WTC11 (cell line): ENCODE measurements around the gene PPP1R14C. TPM values are rescaled to one million over a fixed set of nuclear protein-coding genes. Genes with fewer than 3 reads are reported as not detected.

Experiments
- ATAC-seq: fragments of 200-7000 bp; cut with Tn5 transposase; 2 replicates; pipeline ENCODE4 v1.10.0; 2021; ENCODE audit warnings: mild to moderate bottlenecking, moderate library complexity
- CTCF ChIA-PET: fragments of 300-600 bp; sonication (Branson Sonifier 250); formaldehyde crosslinking; loops from one replicate; lab custom pipeline; 2021; ENCODE audit warnings: antibody characterized with exemption; lab: Charles Lee
- POLR2A ChIA-PET: fragments of 350-600 bp; sonication (Branson Sonifier 250); formaldehyde crosslinking; loops from one replicate; lab custom pipeline; 2021; ENCODE audit warnings: antibody characterized with exemption; lab: Charles Lee
- DNase-seq: peaks from one replicate; pipeline ENCODE4 v3.0.0; 2021; ENCODE audit warnings: low spot score
- H3K27ac Mint-ChIP-seq: 2 replicates; pipeline ENCODE4 v1.8.0; 2021; ENCODE audit warnings: mixed read lengths
- H3K27me3 Mint-ChIP-seq: 2 replicates; pipeline ENCODE4 v1.8.0; 2021; ENCODE audit warnings: low read depth, mild to moderate bottlenecking, moderate library complexity, mixed read lengths
- H3K36me3 Mint-ChIP-seq: 2 replicates; pipeline ENCODE4 v1.8.0; 2021; ENCODE audit warnings: mixed read lengths
- H3K4me1 Mint-ChIP-seq: 2 replicates; pipeline ENCODE4 v1.8.0; 2022; ENCODE audit warnings: mixed read lengths
- H3K4me3 Mint-ChIP-seq: 2 replicates; pipeline ENCODE4 v1.8.0; 2021; ENCODE audit warnings: mild to moderate bottlenecking, moderate library complexity, mixed read lengths
- H3K9me3 Mint-ChIP-seq: 2 replicates; pipeline ENCODE4 v1.8.0; 2021; ENCODE audit warnings: mixed read lengths
- ELF4 ChIP-seq: sonication (generic); formaldehyde crosslinking; IDR thresholded peaks from 2 replicates; pipeline ENCODE4 v1.8.1; 2022; ENCODE audit warnings: low read depth, mild to moderate bottlenecking, moderate library complexity, missing genetic modification reagents
- JUN ChIP-seq: sonication (generic); formaldehyde crosslinking; IDR thresholded peaks from 2 replicates; pipeline ENCODE4 v1.8.0; 2023; ENCODE audit warnings: mild to moderate bottlenecking, missing genetic modification reagents
- NFATC4 ChIP-seq: fragments of 250-450 bp; sonication (Bioruptor Pico); IDR thresholded peaks from 2 replicates; pipeline ENCODE4 v1.9.0; 2021; ENCODE audit warnings: mild to moderate bottlenecking
- NR1H2 ChIP-seq: sonication (generic); formaldehyde crosslinking; IDR thresholded peaks from 2 replicates; pipeline ENCODE4 v1.9.0; 2021; ENCODE audit warnings: mild to moderate bottlenecking, moderate library complexity, missing genetic modification reagents
- RORB ChIP-seq: fragments of 250-450 bp; sonication (Bioruptor Pico); IDR thresholded peaks from 2 replicates; pipeline ENCODE4 v1.9.0; 2021; ENCODE audit warnings: mild to moderate bottlenecking
- SMAD3 ChIP-seq: sonication (generic); formaldehyde crosslinking; IDR thresholded peaks from 2 replicates; pipeline ENCODE4 v1.8.0; 2022; ENCODE audit warnings: missing genetic modification reagents, mild to moderate bottlenecking, borderline replicate concordance
- TEAD4 ChIP-seq: sonication (generic); formaldehyde crosslinking; IDR thresholded peaks from 2 replicates; pipeline ENCODE4 v1.8.0; 2022; ENCODE audit warnings: mild to moderate bottlenecking, missing genetic modification reagents
- ZNF232 ChIP-seq: sonication (generic); formaldehyde crosslinking; IDR thresholded peaks from 2 replicates; pipeline ENCODE4 v1.8.0; 2022; ENCODE audit warnings: mild to moderate bottlenecking, missing genetic modification reagents
- ZNF671 ChIP-seq: fragments of 250-450 bp; sonication (Bioruptor Pico); IDR thresholded peaks from 2 replicates; pipeline ENCODE4 v1.8.0; 2021; ENCODE audit warnings: mild to moderate bottlenecking
- total RNA-seq: library from RNA; stranded (reverse); gene quantifications from 3 replicates; pipeline ENCODE4 v1.2.3, GENCODE V29; 2021
- TF ChIP-seq, protein P1 (sequence below): sonication (generic); formaldehyde crosslinking; IDR thresholded peaks from 2 replicates; pipeline ENCODE4 v1.8.0; 2023; ENCODE audit warnings: missing genetic modification reagents, mild to moderate bottlenecking, borderline replicate concordance
- TF ChIP-seq, protein P2 (sequence below): sonication (generic); formaldehyde crosslinking; IDR thresholded peaks from 2 replicates; pipeline ENCODE4 v1.8.1; 2023; ENCODE audit warnings: mild to moderate bottlenecking, missing genetic modification reagents, moderate library complexity
- TF ChIP-seq, protein P3 (sequence below): sonication (generic); formaldehyde crosslinking; IDR thresholded peaks from 2 replicates; pipeline ENCODE4 v1.8.0; 2022; ENCODE audit warnings: mild to moderate bottlenecking, missing genetic modification reagents
- TF ChIP-seq, protein P4 (sequence below): sonication (generic); formaldehyde crosslinking; IDR thresholded peaks from 2 replicates; pipeline ENCODE4 v1.8.0; 2023; ENCODE audit warnings: missing genetic modification reagents
- TF ChIP-seq, protein P5 (sequence below): sonication (generic); formaldehyde crosslinking; IDR thresholded peaks from 2 replicates; pipeline ENCODE4 v1.8.1; 2023; ENCODE audit warnings: mild to moderate bottlenecking, missing genetic modification reagents, borderline replicate concordance
- TF ChIP-seq, protein P6 (sequence below): fragments of 250-450 bp; sonication (Bioruptor Pico); IDR thresholded peaks from 2 replicates; pipeline ENCODE4 v1.9.0; 2021; ENCODE audit warnings: moderate library complexity, mild to moderate bottlenecking, inconsistent platforms, borderline replicate concordance

The PPP1R14C gene
- total RNA-seq, 1 experiment from 2014 or later = 1.1 TPM

DNA sequence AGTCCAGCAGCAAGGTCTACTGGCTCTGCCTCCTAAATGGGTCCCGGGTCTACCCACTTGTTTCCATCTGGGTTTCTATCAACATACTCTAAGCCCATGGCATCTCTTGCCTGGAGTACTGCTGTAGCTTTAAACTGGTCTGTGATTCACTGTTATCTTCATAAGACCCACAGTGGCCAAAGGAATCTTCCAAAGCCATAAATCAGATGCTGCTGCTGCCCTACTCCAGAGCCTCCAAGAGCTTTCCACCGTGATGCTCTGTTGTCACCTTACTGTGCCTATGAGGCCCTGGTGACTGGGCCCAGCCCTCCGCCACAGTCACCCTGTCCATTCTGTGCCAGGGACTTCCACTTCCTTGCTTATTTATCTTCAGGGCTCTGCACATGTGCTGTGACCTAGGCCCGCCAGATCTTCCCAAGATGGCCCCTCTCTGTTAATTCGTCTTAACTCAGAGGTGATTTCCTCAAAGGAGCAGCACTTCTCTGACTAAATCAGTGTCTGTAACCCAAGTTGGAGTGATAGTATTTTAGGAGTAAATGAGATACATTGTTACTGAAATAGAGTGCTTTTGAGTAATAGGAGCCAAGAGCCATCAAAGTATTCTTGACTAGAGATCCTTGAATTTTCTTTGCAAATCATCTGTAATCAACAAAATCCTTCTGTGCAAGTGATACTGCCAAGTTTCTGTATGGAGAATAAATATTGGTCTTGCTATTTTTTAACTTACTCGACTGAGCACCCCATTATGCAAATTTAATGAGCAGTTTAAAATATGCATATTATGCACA is 102.5 kb downstream of the PPP1R14C start:
- ChIA-PET CTCF (no interaction called here), POLR2A (no interaction called here)
- Mint-ChIP-seq H3K27ac (no peak overlapping the region; the same call in 1 of the 2 replicates), H3K36me3 (peaks cover 8% of the 10 kb centered on the region), H3K9me3 (peaks cover 32% of the 10 kb centered on the region), H3K27me3 (no peaks in the 10 kb centered on the region; the same call in 1 of the 2 replicates), H3K4me3 (no peak overlapping the region), H3K4me1 (peaks cover 2% of the 10 kb centered on the region)
- TF ChIP-seq SMAD3 (CRISPR knock-in tag) (no peak), RORB (no peak), NFATC4 (no peak)
- TF ChIP-seq, protein P1, sequence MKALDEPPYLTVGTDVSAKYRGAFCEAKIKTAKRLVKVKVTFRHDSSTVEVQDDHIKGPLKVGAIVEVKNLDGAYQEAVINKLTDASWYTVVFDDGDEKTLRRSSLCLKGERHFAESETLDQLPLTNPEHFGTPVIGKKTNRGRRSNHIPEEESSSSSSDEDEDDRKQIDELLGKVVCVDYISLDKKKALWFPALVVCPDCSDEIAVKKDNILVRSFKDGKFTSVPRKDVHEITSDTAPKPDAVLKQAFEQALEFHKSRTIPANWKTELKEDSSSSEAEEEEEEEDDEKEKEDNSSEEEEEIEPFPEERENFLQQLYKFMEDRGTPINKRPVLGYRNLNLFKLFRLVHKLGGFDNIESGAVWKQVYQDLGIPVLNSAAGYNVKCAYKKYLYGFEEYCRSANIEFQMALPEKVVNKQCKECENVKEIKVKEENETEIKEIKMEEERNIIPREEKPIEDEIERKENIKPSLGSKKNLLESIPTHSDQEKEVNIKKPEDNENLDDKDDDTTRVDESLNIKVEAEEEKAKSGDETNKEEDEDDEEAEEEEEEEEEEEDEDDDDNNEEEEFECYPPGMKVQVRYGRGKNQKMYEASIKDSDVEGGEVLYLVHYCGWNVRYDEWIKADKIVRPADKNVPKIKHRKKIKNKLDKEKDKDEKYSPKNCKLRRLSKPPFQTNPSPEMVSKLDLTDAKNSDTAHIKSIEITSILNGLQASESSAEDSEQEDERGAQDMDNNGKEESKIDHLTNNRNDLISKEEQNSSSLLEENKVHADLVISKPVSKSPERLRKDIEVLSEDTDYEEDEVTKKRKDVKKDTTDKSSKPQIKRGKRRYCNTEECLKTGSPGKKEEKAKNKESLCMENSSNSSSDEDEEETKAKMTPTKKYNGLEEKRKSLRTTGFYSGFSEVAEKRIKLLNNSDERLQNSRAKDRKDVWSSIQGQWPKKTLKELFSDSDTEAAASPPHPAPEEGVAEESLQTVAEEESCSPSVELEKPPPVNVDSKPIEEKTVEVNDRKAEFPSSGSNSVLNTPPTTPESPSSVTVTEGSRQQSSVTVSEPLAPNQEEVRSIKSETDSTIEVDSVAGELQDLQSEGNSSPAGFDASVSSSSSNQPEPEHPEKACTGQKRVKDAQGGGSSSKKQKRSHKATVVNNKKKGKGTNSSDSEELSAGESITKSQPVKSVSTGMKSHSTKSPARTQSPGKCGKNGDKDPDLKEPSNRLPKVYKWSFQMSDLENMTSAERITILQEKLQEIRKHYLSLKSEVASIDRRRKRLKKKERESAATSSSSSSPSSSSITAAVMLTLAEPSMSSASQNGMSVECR (CRISPR knock-in tag) = no peak
- TF ChIP-seq, protein P2, sequence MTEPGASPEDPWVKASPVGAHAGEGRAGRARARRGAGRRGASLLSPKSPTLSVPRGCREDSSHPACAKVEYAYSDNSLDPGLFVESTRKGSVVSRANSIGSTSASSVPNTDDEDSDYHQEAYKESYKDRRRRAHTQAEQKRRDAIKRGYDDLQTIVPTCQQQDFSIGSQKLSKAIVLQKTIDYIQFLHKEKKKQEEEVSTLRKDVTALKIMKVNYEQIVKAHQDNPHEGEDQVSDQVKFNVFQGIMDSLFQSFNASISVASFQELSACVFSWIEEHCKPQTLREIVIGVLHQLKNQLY (CRISPR knock-in tag) = no peak
- TF ChIP-seq, protein P3, sequence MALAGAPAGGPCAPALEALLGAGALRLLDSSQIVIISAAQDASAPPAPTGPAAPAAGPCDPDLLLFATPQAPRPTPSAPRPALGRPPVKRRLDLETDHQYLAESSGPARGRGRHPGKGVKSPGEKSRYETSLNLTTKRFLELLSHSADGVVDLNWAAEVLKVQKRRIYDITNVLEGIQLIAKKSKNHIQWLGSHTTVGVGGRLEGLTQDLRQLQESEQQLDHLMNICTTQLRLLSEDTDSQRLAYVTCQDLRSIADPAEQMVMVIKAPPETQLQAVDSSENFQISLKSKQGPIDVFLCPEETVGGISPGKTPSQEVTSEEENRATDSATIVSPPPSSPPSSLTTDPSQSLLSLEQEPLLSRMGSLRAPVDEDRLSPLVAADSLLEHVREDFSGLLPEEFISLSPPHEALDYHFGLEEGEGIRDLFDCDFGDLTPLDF (CRISPR knock-in tag) = no peak
- DNase-seq (no peak), ATAC-seq (no peak)

DNA sequence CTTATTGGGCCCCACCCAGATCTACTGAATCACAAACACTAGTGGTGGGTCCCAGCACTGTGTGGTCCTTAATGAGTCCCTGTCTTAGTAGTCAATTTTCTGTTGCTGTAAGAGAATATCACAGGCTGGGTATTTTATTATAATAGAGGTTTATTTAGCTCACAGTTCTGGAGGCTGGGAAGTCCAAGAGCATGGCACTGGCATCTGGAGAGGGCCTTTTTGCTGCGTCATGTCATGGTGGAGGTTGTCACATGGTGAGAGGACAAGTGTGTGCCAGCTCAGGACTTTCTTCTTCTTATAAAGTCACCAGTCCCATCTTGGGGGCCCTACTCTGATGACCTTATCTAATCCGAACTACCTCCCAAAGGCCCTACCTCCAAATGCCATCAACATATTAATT is 105.0 kb downstream of the PPP1R14C start:
- POLR2A ChIA-PET = no interaction called here
- Mint-ChIP-seq H3K4me1 (peaks cover 13% of the 10 kb centered on the region), H3K4me3 (no peak overlapping the region), H3K9me3 (peaks cover 39% of the 10 kb centered on the region), H3K27me3 (peaks cover 6% of the 10 kb centered on the region; the same call in 1 of the 2 replicates), H3K36me3 (peaks cover 8% of the 10 kb centered on the region), H3K27ac (no peak overlapping the region)
- CTCF ChIA-PET = no interaction called here
- ATAC-seq = no peak
- TF ChIP-seq SMAD3 (CRISPR knock-in tag) = no peak
- TF ChIP-seq, all 79 proteins: peak for 0
- no peak for DNase-seq

DNA sequence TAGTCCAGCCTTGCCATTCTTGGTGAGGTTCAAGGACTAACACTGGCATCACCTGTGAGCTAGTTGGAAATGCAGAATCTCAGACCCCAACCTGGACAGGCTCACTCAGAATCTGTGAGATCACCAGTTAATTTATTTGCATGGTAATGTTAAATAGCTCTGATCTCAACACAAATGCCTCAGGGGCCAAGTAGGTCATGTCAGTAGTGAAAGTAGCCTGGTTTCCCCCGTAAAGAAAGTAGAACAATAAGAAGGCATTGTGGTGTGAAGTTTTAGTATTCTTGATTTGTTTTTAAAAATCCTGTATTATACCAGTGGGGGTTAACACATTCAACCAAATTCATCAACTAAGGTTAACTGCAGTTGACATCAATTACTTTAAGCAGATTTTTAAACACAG is 105.5 kb downstream of the PPP1R14C start:
- no peak overlapping the region for H3K4me3 Mint-ChIP-seq
- peaks cover 8% of the 10 kb centered on the region for H3K36me3 Mint-ChIP-seq
- H3K27ac Mint-ChIP-seq = no peak overlapping the region
- no peak for DNase-seq
- TF ChIP-seq ZNF671 (CRISPR knock-in tag) (no peak), NR1H2 (CRISPR knock-in tag) (no peak)
- TF ChIP-seq, protein P4, sequence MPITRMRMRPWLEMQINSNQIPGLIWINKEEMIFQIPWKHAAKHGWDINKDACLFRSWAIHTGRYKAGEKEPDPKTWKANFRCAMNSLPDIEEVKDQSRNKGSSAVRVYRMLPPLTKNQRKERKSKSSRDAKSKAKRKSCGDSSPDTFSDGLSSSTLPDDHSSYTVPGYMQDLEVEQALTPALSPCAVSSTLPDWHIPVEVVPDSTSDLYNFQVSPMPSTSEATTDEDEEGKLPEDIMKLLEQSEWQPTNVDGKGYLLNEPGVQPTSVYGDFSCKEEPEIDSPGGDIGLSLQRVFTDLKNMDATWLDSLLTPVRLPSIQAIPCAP = no peak
- TF ChIP-seq, all 79 proteins: peak for 0
- Mint-ChIP-seq H3K9me3 (peaks cover 39% of the 10 kb centered on the region), H3K4me1 (peaks cover 13% of the 10 kb centered on the region), H3K27me3 (peaks cover 9% of the 10 kb centered on the region; the same call in 1 of the 2 replicates)
- POLR2A ChIA-PET = no interaction called here
- no peak for ATAC-seq
- CTCF ChIA-PET = no interaction called here

DNA sequence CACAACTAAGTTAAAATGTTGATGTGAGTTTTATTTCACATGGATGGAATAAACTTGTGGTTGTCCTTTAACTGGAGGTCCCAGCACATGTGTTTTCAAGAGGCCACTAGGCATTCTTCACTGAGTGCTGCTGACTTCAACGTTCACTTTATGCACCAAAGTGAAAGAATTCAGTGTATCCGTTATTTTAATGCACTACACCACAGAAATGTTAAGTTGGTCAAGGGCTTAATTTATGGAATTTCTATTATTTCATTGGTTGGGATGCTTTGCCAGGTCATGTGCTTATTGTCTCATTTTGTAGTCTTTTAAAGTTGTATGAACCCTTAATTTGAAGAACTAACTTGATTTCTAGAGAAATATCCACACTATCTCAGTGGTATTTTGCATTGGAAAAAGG is 106.4 kb downstream of the PPP1R14C start:
- peaks cover 8% of the 10 kb centered on the region for H3K36me3 Mint-ChIP-seq
- H3K4me3 Mint-ChIP-seq = no peak overlapping the region
- TF ChIP-seq, protein P5, sequence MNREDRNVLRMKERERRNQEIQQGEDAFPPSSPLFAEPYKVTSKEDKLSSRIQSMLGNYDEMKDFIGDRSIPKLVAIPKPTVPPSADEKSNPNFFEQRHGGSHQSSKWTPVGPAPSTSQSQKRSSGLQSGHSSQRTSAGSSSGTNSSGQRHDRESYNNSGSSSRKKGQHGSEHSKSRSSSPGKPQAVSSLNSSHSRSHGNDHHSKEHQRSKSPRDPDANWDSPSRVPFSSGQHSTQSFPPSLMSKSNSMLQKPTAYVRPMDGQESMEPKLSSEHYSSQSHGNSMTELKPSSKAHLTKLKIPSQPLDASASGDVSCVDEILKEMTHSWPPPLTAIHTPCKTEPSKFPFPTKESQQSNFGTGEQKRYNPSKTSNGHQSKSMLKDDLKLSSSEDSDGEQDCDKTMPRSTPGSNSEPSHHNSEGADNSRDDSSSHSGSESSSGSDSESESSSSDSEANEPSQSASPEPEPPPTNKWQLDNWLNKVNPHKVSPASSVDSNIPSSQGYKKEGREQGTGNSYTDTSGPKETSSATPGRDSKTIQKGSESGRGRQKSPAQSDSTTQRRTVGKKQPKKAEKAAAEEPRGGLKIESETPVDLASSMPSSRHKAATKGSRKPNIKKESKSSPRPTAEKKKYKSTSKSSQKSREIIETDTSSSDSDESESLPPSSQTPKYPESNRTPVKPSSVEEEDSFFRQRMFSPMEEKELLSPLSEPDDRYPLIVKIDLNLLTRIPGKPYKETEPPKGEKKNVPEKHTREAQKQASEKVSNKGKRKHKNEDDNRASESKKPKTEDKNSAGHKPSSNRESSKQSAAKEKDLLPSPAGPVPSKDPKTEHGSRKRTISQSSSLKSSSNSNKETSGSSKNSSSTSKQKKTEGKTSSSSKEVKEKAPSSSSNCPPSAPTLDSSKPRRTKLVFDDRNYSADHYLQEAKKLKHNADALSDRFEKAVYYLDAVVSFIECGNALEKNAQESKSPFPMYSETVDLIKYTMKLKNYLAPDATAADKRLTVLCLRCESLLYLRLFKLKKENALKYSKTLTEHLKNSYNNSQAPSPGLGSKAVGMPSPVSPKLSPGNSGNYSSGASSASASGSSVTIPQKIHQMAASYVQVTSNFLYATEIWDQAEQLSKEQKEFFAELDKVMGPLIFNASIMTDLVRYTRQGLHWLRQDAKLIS (CRISPR knock-in tag) = no peak
- TF ChIP-seq TEAD4 (CRISPR knock-in tag) = no peak
- TF ChIP-seq ELF4 (CRISPR knock-in tag) = no peak
- no peak for TF ChIP-seq ZNF232
- TF ChIP-seq, protein P6, sequence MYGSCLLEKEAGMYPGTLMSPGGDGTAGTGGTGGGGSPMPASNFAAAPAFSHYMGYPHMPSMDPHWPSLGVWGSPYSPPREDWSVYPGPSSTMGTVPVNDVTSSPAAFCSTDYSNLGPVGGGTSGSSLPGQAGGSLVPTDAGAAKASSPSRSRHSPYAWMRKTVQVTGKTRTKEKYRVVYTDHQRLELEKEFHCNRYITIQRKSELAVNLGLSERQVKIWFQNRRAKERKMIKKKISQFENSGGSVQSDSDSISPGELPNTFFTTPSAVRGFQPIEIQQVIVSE (CRISPR knock-in tag) = no peak
- TF ChIP-seq JUN (CRISPR knock-in tag) = no peak

More for the DNA sequence above, 106.4 kb downstream of the PPP1R14C start:
- Mint-ChIP-seq H3K9me3 (peaks cover 40% of the 10 kb centered on the region), H3K27ac (no peak overlapping the region), H3K27me3 (peaks cover 9% of the 10 kb centered on the region), H3K4me1 (peaks cover 16% of the 10 kb centered on the region)
- ATAC-seq (no peak), DNase-seq (no peak)
- CTCF ChIA-PET = no interaction called here
- POLR2A ChIA-PET = interaction anchor here (1.0 kb wide), 1 partner anchor 8 kb away, joined by 3 read pairs; no protein-coding TSS in a partner anchor
